ENCODE data around the gene GAK. TPM values are rescaled to one million over a fixed set of nuclear protein-coding genes. Genes with fewer than 3 reads are reported as not detected.

Gene GAK
- total RNA-seq, 1 donor from 2014 or later, result 19.8 TPM

DNA sequence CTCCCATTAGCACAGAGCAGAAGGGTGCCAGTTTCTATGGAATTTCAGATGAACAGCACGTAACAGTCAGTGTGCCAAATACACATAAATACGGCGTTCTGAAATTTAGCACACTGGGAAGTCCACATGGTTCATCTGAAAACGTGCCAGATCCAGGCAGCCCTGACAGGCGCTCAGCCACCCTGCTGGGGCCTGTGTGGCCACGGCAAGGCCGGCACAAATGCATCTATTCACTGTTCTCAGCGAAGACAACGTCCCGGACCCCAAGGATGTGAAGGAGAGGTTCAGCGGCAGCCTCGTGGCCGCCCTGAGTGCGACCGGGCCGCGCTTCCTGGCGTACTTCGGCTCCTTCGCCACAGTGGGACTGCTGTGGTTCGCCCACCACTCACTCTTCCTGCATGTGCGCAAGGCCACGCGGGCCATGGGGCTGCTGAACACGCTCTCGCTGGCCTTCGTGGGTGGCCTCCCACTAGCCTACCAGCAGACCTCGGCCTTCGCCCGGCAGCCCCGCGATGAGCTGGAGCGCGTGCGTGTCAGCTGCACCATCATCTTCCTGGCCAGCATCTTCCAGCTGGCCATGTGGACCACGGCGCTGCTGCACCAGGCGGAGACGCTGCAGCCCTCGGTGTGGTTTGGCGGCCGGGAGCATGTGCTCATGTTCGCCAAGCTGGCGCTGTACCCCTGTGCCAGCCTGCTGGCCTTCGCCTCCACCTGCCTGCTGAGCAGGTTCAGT lies 25.6 kb upstream of the GAK start:
- H3K9ac ChIP-seq (ENCODE audit: low read depth in 1 of 3, low read length in 3 of 3), result no peak overlapping the region
- H3K4me3 ChIP-seq (ENCODE audit: low read length in 3 of 3), result no peak overlapping the region
- H3K27me3 ChIP-seq (ENCODE audit: control insufficient read depth in 3 of 3, insufficient read depth in 3 of 3, low read length in 3 of 3), result no peaks in the 10 kb centered on the region
- H3K36me3 ChIP-seq (ENCODE audit: control insufficient read depth in 3 of 3, insufficient read depth in 3 of 3, low read length in 3 of 3), result peaks cover 21 to 26% (median 26%) of the 10 kb centered on the region in 3 donors
- H3K27ac ChIP-seq (ENCODE audit: low read depth, low read length), result no peak overlapping the region
- no peaks in the 10 kb centered on the region for H3K9me3 ChIP-seq (ENCODE audit: control insufficient read depth in 3 of 3, low read length in 3 of 3)
- no peaks in the 10 kb centered on the region for H3K4me1 ChIP-seq (ENCODE audit: control insufficient read depth in 3 of 3, insufficient read depth in 3 of 3, low read length in 3 of 3)

- H3K36me3 ChIP-seq (ENCODE audit: control insufficient read depth in 3 of 3, insufficient read depth in 3 of 3, low read length in 3 of 3), result peaks cover 21 to 27% (median 26%) of the 10 kb centered on the region in 3 donors
- H3K27ac ChIP-seq (ENCODE audit: low read depth, low read length), result no peak overlapping the region
- no peak overlapping the region for H3K9ac ChIP-seq (ENCODE audit: low read depth in 1 of 3, low read length in 3 of 3)
- H3K4me3 ChIP-seq (ENCODE audit: low read length in 3 of 3), result no peak overlapping the region
- H3K4me1 ChIP-seq (ENCODE audit: control insufficient read depth in 3 of 3, insufficient read depth in 3 of 3, low read length in 3 of 3), result no peaks in the 10 kb centered on the region
- no peaks in the 10 kb centered on the region for H3K9me3 ChIP-seq (ENCODE audit: control insufficient read depth in 3 of 3, low read length in 3 of 3)
- H3K27me3 ChIP-seq (ENCODE audit: control insufficient read depth in 3 of 3, insufficient read depth in 3 of 3, low read length in 3 of 3), result no peaks in the 10 kb centered on the region
Measured at GRCh38 chr4:957231-957580, 25.1 kb upstream of the GAK start.

DNA sequence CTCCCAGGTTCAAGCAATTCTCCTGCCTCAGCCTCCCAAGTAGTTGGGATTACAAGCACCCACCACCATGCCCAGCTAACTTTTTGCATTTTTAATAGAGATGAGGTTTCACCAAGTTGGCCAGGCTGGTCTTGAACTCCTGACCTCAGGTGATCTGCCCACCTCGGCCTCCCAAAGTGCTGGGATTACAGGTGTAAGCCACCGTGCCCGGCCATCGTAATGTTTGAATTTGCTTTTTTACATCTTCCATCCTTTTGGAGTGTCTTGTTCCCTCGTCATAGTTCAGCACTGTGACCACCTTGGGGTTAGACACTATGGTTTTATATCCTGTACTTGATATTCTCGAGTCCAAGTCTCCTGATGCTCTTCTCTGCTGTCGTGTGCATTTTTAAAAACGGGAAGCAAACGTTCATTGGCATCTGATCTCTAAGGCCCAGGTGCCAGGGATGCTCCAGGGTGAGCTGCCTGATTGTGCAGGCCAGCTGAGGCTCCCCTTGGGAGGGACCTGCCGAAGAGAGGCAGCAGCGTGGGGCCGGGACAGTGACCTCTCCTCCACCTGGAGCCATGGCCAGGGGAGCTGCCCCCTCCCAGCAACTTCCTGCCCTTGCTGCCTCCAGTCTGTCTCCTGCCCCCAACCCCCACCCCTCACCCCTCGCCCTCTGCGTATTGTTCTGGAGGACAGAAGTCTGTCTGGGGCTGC lies 24.6 kb upstream of the GAK start:
- H3K9ac ChIP-seq (ENCODE audit: low read depth in 1 of 3, low read length in 3 of 3), result no peak overlapping the region
- no peaks in the 10 kb centered on the region for H3K27me3 ChIP-seq (ENCODE audit: control insufficient read depth in 3 of 3, insufficient read depth in 3 of 3, low read length in 3 of 3)
- no peak overlapping the region for H3K27ac ChIP-seq (ENCODE audit: low read depth, low read length)
- no peak overlapping the region for H3K4me3 ChIP-seq (ENCODE audit: low read length in 3 of 3)
- H3K9me3 ChIP-seq (ENCODE audit: control insufficient read depth in 3 of 3, low read length in 3 of 3), result no peaks in the 10 kb centered on the region
- no peaks in the 10 kb centered on the region for H3K4me1 ChIP-seq (ENCODE audit: control insufficient read depth in 3 of 3, insufficient read depth in 3 of 3, low read length in 3 of 3)
- peaks cover 18 to 26% (median 24%) of the 10 kb centered on the region in 3 donors for H3K36me3 ChIP-seq (ENCODE audit: control insufficient read depth in 3 of 3, insufficient read depth in 3 of 3, low read length in 3 of 3)

DNA sequence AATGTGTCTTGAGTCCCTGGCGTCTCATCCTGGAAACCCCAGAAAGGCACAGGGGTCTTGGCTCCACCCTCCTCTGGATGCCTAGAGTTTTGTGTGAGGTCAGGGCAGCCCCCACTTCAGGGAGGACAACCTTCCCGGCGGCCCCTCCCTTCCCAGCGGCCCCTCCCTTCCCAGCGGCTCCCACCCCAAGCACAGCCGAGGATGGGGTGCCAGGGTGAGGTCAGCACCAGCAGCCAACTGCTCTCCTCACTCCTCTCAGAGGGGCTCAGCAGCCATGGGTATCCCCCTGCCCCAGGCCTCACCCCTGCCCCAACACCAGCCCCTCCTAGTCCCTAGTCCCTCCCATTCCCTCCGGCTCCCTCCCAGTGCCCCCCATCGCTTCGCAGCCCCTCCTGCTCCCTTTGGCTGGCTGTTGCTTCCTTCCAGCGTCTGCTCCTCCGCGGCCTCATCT lies 23.8 kb upstream of the GAK start:
- peaks cover 0 to 6% (median 5%) of the 10 kb centered on the region in 3 donors for H3K4me1 ChIP-seq (ENCODE audit: control insufficient read depth in 3 of 3, insufficient read depth in 3 of 3, low read length in 3 of 3)
- no peak overlapping the region for H3K9ac ChIP-seq (ENCODE audit: low read depth in 1 of 3, low read length in 3 of 3)
- H3K27ac ChIP-seq (ENCODE audit: low read depth, low read length), result no peak overlapping the region
- no peaks in the 10 kb centered on the region for H3K27me3 ChIP-seq (ENCODE audit: control insufficient read depth in 3 of 3, insufficient read depth in 3 of 3, low read length in 3 of 3)
- H3K36me3 ChIP-seq (ENCODE audit: control insufficient read depth in 3 of 3, insufficient read depth in 3 of 3, low read length in 3 of 3), result peaks cover 17 to 28% (median 26%) of the 10 kb centered on the region in 3 donors
- H3K4me3 ChIP-seq (ENCODE audit: low read length in 3 of 3), result no peak overlapping the region
- H3K9me3 ChIP-seq (ENCODE audit: control insufficient read depth in 3 of 3, low read length in 3 of 3), result no peaks in the 10 kb centered on the region

DNA sequence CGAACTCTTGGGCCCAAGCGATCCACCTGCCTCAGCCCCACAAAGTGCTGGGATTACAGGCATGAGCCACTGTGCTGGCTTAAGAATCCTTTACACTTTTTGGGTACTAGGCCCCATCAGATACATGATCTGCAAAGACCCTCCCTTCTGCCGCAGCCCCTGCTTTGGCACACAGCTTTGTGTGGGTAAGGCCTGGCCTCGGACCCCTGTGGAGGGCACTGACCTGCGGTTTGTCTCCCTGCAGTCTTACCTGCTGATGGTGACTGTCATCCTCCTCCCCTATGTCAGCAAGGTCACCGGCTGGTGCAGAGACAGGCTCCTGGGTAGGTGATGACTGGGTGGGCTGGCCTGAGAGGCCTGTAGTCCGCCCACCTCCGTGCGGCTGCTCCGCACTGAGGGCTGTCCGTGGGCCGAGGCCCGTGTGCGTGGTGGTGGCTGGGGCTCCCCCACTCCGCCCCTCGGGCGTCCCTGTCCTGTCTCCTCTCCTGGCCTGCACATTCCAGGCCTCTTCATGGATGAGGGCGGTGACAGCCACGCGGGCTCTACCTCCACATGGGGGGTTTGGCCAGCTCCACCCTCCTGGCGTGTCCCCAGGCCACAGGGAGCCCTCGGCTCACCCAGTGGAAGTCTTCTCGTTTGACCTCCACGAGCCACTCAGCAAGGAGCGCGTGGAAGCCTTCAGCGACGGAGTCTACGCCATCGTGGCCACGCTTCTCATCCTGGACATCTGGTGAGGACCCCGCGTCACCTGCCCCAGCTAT lies 23.2 kb upstream of the GAK start:
- H3K27me3 ChIP-seq (ENCODE audit: control insufficient read depth in 3 of 3, insufficient read depth in 3 of 3, low read length in 3 of 3), result no peaks in the 10 kb centered on the region
- no peak overlapping the region for H3K27ac ChIP-seq (ENCODE audit: low read depth, low read length)
- H3K9ac ChIP-seq (ENCODE audit: low read depth in 1 of 3, low read length in 3 of 3), result no peak overlapping the region
- no peaks in the 10 kb centered on the region for H3K9me3 ChIP-seq (ENCODE audit: control insufficient read depth in 3 of 3, low read length in 3 of 3)
- peaks cover 0 to 6% (median 5%) of the 10 kb centered on the region in 3 donors for H3K4me1 ChIP-seq (ENCODE audit: control insufficient read depth in 3 of 3, insufficient read depth in 3 of 3, low read length in 3 of 3)
- no peak overlapping the region for H3K4me3 ChIP-seq (ENCODE audit: low read length in 3 of 3)
- H3K36me3 ChIP-seq (ENCODE audit: control insufficient read depth in 3 of 3, insufficient read depth in 3 of 3, low read length in 3 of 3), result peaks cover 17 to 28% (median 26%) of the 10 kb centered on the region in 3 donors

- Histone ChIP-seq H3K4me1 (ENCODE audit: control insufficient read depth in 3 of 3, insufficient read depth in 3 of 3, low read length in 3 of 3) (peaks cover 0 to 6% (median 5%) of the 10 kb centered on the region in 3 donors), H3K9ac (ENCODE audit: low read depth in 1 of 3, low read length in 3 of 3) (no peak overlapping the region), H3K27ac (ENCODE audit: low read depth, low read length) (no peak overlapping the region), H3K36me3 (ENCODE audit: control insufficient read depth in 3 of 3, insufficient read depth in 3 of 3, low read length in 3 of 3) (peaks cover 17 to 28% (median 26%) of the 10 kb centered on the region in 3 donors), H3K27me3 (ENCODE audit: control insufficient read depth in 3 of 3, insufficient read depth in 3 of 3, low read length in 3 of 3) (no peaks in the 10 kb centered on the region), H3K9me3 (ENCODE audit: control insufficient read depth in 3 of 3, low read length in 3 of 3) (no peaks in the 10 kb centered on the region), H3K4me3 (ENCODE audit: low read length in 3 of 3) (no peak overlapping the region)
Measured at GRCh38 chr4:954211-955020, 22.3 kb upstream of the GAK start.

- Histone ChIP-seq H3K9me3 (ENCODE audit: control insufficient read depth in 3 of 3, low read length in 3 of 3) (no peaks in the 10 kb centered on the region), H3K4me3 (ENCODE audit: low read length in 3 of 3) (no peak overlapping the region), H3K27me3 (ENCODE audit: control insufficient read depth in 3 of 3, insufficient read depth in 3 of 3, low read length in 3 of 3) (no peaks in the 10 kb centered on the region), H3K9ac (ENCODE audit: low read depth in 1 of 3, low read length in 3 of 3) (no peak overlapping the region), H3K4me1 (ENCODE audit: control insufficient read depth in 3 of 3, insufficient read depth in 3 of 3, low read length in 3 of 3) (peaks cover 0 to 6% (median 5%) of the 10 kb centered on the region in 3 donors), H3K36me3 (ENCODE audit: control insufficient read depth in 3 of 3, insufficient read depth in 3 of 3, low read length in 3 of 3) (peaks cover 17 to 28% (median 26%) of the 10 kb centered on the region in 3 donors), H3K27ac (ENCODE audit: low read depth, low read length) (no peak overlapping the region)
Measured at GRCh38 chr4:953574-953915, 21.4 kb upstream of the GAK start.

DNA sequence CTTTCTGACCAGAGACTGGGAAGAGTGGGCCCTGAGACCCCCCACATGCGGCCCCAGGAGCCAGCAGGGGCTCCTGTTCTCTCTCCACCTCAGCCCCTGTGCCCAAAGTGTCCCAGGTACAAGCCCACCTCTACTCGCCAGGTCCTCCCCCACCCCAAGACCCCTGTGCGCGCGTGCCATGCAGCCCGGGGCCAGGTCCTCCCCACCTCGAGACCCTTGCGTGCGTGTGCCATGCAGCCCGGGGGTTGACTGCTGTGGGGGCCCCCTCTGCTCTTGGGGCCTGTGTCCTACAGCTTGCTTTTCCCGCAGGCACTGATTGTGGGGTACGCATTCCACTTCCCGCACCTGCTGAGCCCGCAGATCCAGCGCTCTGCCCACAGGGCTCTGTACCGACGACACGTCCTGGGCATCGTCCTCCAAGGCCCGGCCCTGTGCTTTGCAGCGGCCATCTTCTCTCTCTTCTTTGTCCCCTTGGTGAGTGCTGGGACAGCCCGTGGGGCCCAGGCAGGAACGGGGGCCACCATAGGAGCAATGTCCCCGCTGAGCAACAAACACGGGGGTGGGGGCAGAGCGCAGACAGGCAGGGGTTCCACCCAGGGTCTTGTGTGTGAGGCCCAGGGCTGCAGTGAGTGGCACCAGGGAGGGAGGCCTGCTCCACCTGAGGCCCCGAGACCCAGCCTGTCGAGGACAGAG lies 20.9 kb upstream of the GAK start:
- Histone ChIP-seq H3K27ac (ENCODE audit: low read depth, low read length) (no peak overlapping the region), H3K36me3 (ENCODE audit: control insufficient read depth in 3 of 3, insufficient read depth in 3 of 3, low read length in 3 of 3) (peaks cover 16 to 28% (median 25%) of the 10 kb centered on the region in 3 donors), H3K4me3 (ENCODE audit: low read length in 3 of 3) (no peak overlapping the region), H3K9ac (ENCODE audit: low read depth in 1 of 3, low read length in 3 of 3) (no peak overlapping the region), H3K4me1 (ENCODE audit: control insufficient read depth in 3 of 3, insufficient read depth in 3 of 3, low read length in 3 of 3) (peaks cover 0 to 6% (median 5%) of the 10 kb centered on the region in 3 donors), H3K9me3 (ENCODE audit: control insufficient read depth in 3 of 3, low read length in 3 of 3) (no peaks in the 10 kb centered on the region), H3K27me3 (ENCODE audit: control insufficient read depth in 3 of 3, insufficient read depth in 3 of 3, low read length in 3 of 3) (no peaks in the 10 kb centered on the region)
